GM06990 (cell line): ENCODE data around the gene NCOA1.

Source experiments
- DNase-seq: peaks from one replicate; pipeline ENCODE4 v3.0.0-alpha.2; 2011; ENCODE audit not compliant: insufficient read length; ENCODE audit errors: extremely low read depth
- H3K27me3 ChIP-seq: replicated peaks from 2 replicates; pipeline ENCODE4 v1.6.0; 2011; ENCODE audit warnings: low read length; ENCODE audit not compliant: control insufficient read depth, insufficient read depth
- H3K36me3 ChIP-seq: 2 replicates; pipeline ENCODE4 v1.5.1; 2011; ENCODE audit warnings: low read length; ENCODE audit not compliant: control insufficient read depth, insufficient read depth
- H3K4me3 ChIP-seq: replicated peaks from 2 replicates; pipeline ENCODE4 v1.5.1; 2011; ENCODE audit warnings: low read depth, mild to moderate bottlenecking, control low read depth, low read length
- CTCF ChIP-seq: IDR thresholded peaks from 2 replicates; pipeline ENCODE4 v1.5.1; 2011; ENCODE audit warnings: low read length, control low read depth, mild to moderate bottlenecking, inconsistent platforms; ENCODE audit not compliant: insufficient read depth, poor library complexity, severe bottlenecking

Gene NCOA1

GRCh38 chr2:24625728-24626127, 134.7 kb downstream of the NCOA1 start:
- Histone ChIP-seq H3K36me3 (no peaks in the 10 kb centered on the region), H3K27me3 (no peaks in the 10 kb centered on the region), H3K4me3 (no peak overlapping the region)
- DNase-seq = no peak
- no peak for TF ChIP-seq CTCF

GRCh38 chr2:24626131-24626530, 135.1 kb downstream of the NCOA1 start:
- DNase-seq = no peak
- Histone ChIP-seq H3K27me3 (no peaks in the 10 kb centered on the region), H3K4me3 (no peak overlapping the region), H3K36me3 (no peaks in the 10 kb centered on the region)
- no peak for TF ChIP-seq CTCF

GRCh38 chr2:24628746-24629145, 137.7 kb downstream of the NCOA1 start:
- H3K27me3 ChIP-seq = no peaks in the 10 kb centered on the region
- no peak for DNase-seq
- H3K36me3 ChIP-seq = no peaks in the 10 kb centered on the region
- TF ChIP-seq CTCF = no peak
- no peak overlapping the region for H3K4me3 ChIP-seq

GRCh38 chr2:24632172-24632571, 141.1 kb downstream of the NCOA1 start:
- no peaks in the 10 kb centered on the region for H3K36me3 ChIP-seq
- H3K4me3 ChIP-seq = no peak overlapping the region
- no peak for DNase-seq
- TF ChIP-seq CTCF = no peak
- no peaks in the 10 kb centered on the region for H3K27me3 ChIP-seq

- Histone ChIP-seq H3K4me3 (no peak overlapping the region), H3K36me3 (no peaks in the 10 kb centered on the region), H3K27me3 (no peaks in the 10 kb centered on the region)
- no peak for DNase-seq
- TF ChIP-seq CTCF = no peak
Measured at GRCh38 chr2:24635181-24635580, 144.1 kb downstream of the NCOA1 start.

GRCh38 chr2:24638568-24638967, 147.5 kb downstream of the NCOA1 start:
- TF ChIP-seq CTCF = no peak
- no peak for DNase-seq
- H3K4me3 ChIP-seq = no peak overlapping the region
- no peaks in the 10 kb centered on the region for H3K27me3 ChIP-seq
- no peaks in the 10 kb centered on the region for H3K36me3 ChIP-seq
